Panc1 (cell line): ENCODE results near the gene SORBS1. TPM values are rescaled to one million over a fixed set of nuclear protein-coding genes. Genes with fewer than 3 reads are reported as not detected.

ENCODE experiments used
- ATAC-seq: fragments of 200-7000 bp; cut with Tn5 transposase; 2 replicates; pipeline ENCODE4 v1.9.1; 2020; ENCODE audit warnings: mild to moderate bottlenecking, moderate library complexity
- BruUV-seq: library from RNA; stranded (reverse); fragments of 400-500 nt; replicated peaks from 2 replicates; lab custom pipeline; 2021; lab: Mats Ljungman, UMichigan
- CTCF ChIA-PET: fragments of 300-600 bp; sonication (Branson Sonifier 250); formaldehyde crosslinking; loops from one replicate; lab custom pipeline; 2022; ENCODE audit warnings: antibody characterized with exemption; lab: Charles Lee
- POLR2A ChIA-PET: fragments of 300-600 bp; sonication (Branson Sonifier 250); formaldehyde crosslinking; loops from one replicate; lab custom pipeline; 2022; ENCODE audit warnings: antibody characterized with exemption; lab: Charles Lee
- DNase-seq: peaks from one replicate; pipeline ENCODE4 v3.0.0-alpha.2; 2010; ENCODE audit warnings: low read depth, low spot score
- H3K27ac ChIP-seq: 2 replicates; pipeline ENCODE4 v1.5.1; 2011; ENCODE audit warnings: mild to moderate bottlenecking, low read length, inconsistent platforms
- H3K27me3 ChIP-seq: fragments of 200-500 bp; sonication (Bioruptor generic); 2 replicates; pipeline ENCODE4 v1.6.0; 2014; ENCODE audit warnings: low read length, inconsistent platforms; ENCODE audit not compliant: control insufficient read depth, insufficient read depth
- H3K36me3 ChIP-seq: fragments of 200-500 bp; sonication (Bioruptor generic); 2 replicates; pipeline ENCODE4 v1.5.1; 2014; ENCODE audit warnings: inconsistent platforms, mild to moderate bottlenecking, low read length, moderate library complexity; ENCODE audit not compliant: control insufficient read depth, insufficient read depth
- H3K4me1 ChIP-seq: 2 replicates; pipeline ENCODE4 v1.5.1; 2011; ENCODE audit warnings: inconsistent platforms, mild to moderate bottlenecking, low read length, moderate library complexity; ENCODE audit not compliant: control insufficient read depth, insufficient read depth
- H3K4me3 ChIP-seq, 2 experiments: 2 replicates each; pipeline ENCODE4 v1.5.1; 2011 to 2012; ENCODE audit warnings: low read depth in 2 of 2, low read length in 2 of 2, mild to moderate bottlenecking in 2 of 2, inconsistent platforms in 1 of 2, moderate library complexity in 1 of 2
- H3K9me3 ChIP-seq: fragments of 200-500 bp; sonication (Bioruptor generic); 2 replicates; pipeline ENCODE4 v1.5.1; 2014; ENCODE audit warnings: low read depth, mild to moderate bottlenecking, inconsistent platforms, low read length, moderate library complexity; ENCODE audit not compliant: control insufficient read depth, insufficient read depth
- POLR2AphosphoS5 ChIP-seq: IDR thresholded peaks from 2 replicates; pipeline ENCODE4 v1.6.1; 2012; ENCODE audit warnings: mild to moderate bottlenecking, low read depth, low read length, moderate library complexity
- SIN3A ChIP-seq: IDR thresholded peaks from 2 replicates; pipeline ENCODE4 v1.6.1; 2012; ENCODE audit warnings: low read depth, mild to moderate bottlenecking, low read length, moderate library complexity, borderline replicate concordance; ENCODE audit not compliant: insufficient read depth
- TCF7L2 ChIP-seq: IDR thresholded peaks from 2 replicates; pipeline ENCODE4 v1.6.1; 2011; ENCODE audit warnings: mild to moderate bottlenecking, low read depth, low read length, inconsistent platforms
- in situ Hi-C: cut with HindIII; loops from 2 replicates; pipeline ENCODE4 v1.10.0; 2016; ENCODE audit warnings: low sequenced_read_pairs, low pct_unique_long_range_greater_than_20kb
- intact Hi-C: fragments of 100-400 bp; cut with micrococcal nuclease; formaldehyde crosslinking; loops from one replicate; pipeline ENCODE4 v1.10.0; 2022; ENCODE audit not compliant: unreplicated experiment
- total RNA-seq: library from RNA; stranded (reverse); gene quantifications from one replicate; pipeline ENCODE4 v1.2.1, GENCODE V29; 2021; ENCODE audit not compliant: unreplicated experiment
- TF ChIP-seq, protein P1 (sequence below): fragments of 450-650 bp; IDR thresholded peaks from 2 replicates; pipeline ENCODE4 v1.5.1; 2017; ENCODE audit warnings: mild to moderate bottlenecking
- TF ChIP-seq, protein P2 (sequence below), 2 experiments: IDR thresholded peaks; 2 replicates each; pipeline ENCODE4 v1.6.1; 2011 to 2012; ENCODE audit warnings: low read depth in 2 of 2, control low read depth in 1 of 2, low read length in 1 of 2, mild to moderate bottlenecking in 1 of 2, moderate library complexity in 1 of 2; ENCODE audit not compliant: insufficient read depth in 1 of 2

SORBS1 gene
- total RNA-seq, 1 experiment from 2014 or later, result 29.4 TPM

GRCh38 chr10:95579835-95580535 lies 18.8 kb upstream of the SORBS1 start:
- in situ Hi-C loops, result no loop called here
- TF ChIP-seq TCF7L2, result no peak
- TF ChIP-seq POLR2AphosphoS5, result no peak
- no peak for TF ChIP-seq SIN3A
- TF ChIP-seq, protein P1, sequence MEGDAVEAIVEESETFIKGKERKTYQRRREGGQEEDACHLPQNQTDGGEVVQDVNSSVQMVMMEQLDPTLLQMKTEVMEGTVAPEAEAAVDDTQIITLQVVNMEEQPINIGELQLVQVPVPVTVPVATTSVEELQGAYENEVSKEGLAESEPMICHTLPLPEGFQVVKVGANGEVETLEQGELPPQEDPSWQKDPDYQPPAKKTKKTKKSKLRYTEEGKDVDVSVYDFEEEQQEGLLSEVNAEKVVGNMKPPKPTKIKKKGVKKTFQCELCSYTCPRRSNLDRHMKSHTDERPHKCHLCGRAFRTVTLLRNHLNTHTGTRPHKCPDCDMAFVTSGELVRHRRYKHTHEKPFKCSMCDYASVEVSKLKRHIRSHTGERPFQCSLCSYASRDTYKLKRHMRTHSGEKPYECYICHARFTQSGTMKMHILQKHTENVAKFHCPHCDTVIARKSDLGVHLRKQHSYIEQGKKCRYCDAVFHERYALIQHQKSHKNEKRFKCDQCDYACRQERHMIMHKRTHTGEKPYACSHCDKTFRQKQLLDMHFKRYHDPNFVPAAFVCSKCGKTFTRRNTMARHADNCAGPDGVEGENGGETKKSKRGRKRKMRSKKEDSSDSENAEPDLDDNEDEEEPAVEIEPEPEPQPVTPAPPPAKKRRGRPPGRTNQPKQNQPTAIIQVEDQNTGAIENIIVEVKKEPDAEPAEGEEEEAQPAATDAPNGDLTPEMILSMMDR, result no peak
- TF ChIP-seq, protein P2, sequence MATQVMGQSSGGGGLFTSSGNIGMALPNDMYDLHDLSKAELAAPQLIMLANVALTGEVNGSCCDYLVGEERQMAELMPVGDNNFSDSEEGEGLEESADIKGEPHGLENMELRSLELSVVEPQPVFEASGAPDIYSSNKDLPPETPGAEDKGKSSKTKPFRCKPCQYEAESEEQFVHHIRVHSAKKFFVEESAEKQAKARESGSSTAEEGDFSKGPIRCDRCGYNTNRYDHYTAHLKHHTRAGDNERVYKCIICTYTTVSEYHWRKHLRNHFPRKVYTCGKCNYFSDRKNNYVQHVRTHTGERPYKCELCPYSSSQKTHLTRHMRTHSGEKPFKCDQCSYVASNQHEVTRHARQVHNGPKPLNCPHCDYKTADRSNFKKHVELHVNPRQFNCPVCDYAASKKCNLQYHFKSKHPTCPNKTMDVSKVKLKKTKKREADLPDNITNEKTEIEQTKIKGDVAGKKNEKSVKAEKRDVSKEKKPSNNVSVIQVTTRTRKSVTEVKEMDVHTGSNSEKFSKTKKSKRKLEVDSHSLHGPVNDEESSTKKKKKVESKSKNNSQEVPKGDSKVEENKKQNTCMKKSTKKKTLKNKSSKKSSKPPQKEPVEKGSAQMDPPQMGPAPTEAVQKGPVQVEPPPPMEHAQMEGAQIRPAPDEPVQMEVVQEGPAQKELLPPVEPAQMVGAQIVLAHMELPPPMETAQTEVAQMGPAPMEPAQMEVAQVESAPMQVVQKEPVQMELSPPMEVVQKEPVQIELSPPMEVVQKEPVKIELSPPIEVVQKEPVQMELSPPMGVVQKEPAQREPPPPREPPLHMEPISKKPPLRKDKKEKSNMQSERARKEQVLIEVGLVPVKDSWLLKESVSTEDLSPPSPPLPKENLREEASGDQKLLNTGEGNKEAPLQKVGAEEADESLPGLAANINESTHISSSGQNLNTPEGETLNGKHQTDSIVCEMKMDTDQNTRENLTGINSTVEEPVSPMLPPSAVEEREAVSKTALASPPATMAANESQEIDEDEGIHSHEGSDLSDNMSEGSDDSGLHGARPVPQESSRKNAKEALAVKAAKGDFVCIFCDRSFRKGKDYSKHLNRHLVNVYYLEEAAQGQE (IDR thresholded peaks at IDR 0.05; ENCODE audit: insufficient read depth in 1 of 2, low read depth in 2 of 2, low read length in 1 of 2), result no peak
- Histone ChIP-seq H3K36me3 (no peaks in the 10 kb centered on the region), H3K4me1 (no peaks in the 10 kb centered on the region), H3K27me3 (no peaks in the 10 kb centered on the region; the same call in none of the 2 replicates), H3K27ac (no peak overlapping the region), H3K9me3 (no peaks in the 10 kb centered on the region), H3K4me3 (no peak overlapping the region)
- BruUV-seq, result no TSS peak
- ChIA-PET POLR2A (interaction anchor here (0.8 kb wide), 1 partner anchor 49 kb away, joined by 3 read pairs; no protein-coding TSS in a partner anchor), CTCF (no interaction called here)
- ATAC-seq, result no peak
- DNase-seq, result no peak
- intact Hi-C loops, result no loop called here

GRCh38 chr10:95579292-95579691 lies 18.1 kb upstream of the SORBS1 start:
- Histone ChIP-seq H3K27me3 (no peaks in the 10 kb centered on the region; the same call in none of the 2 replicates), H3K9me3 (no peaks in the 10 kb centered on the region), H3K4me3 (no peak overlapping the region), H3K36me3 (no peaks in the 10 kb centered on the region), H3K4me1 (no peaks in the 10 kb centered on the region), H3K27ac (no peak overlapping the region)
- no TSS peak for BruUV-seq
- ChIA-PET POLR2A (no interaction called here), CTCF (no interaction called here)
- no peak for ATAC-seq
- DNase-seq, result no peak
- TF ChIP-seq POLR2AphosphoS5 (no peak), SIN3A (no peak), TCF7L2 (no peak)
- TF ChIP-seq, protein P2 (IDR thresholded peaks at IDR 0.05; ENCODE audit: insufficient read depth in 1 of 2, low read depth in 2 of 2, low read length in 1 of 2), result no peak
- TF ChIP-seq, protein P1, result no peak
- intact Hi-C loops (no loop called here), in situ Hi-C loops (no loop called here)
